Epidermal melanocyte (primary cell): ENCODE results near the gene GSG1L.
"Not testable (repeated sequence)": the region's sequence is repeated elsewhere in the genome, so short reads cannot be mapped to it uniquely, and the experiment has no call there.

Source experiments
- DNase-seq: peaks from one replicate; pipeline ENCODE4 v3.0.0; 2011; ENCODE audit warnings: low spot score; ENCODE audit not compliant: insufficient read length

GSG1L gene

DNA sequence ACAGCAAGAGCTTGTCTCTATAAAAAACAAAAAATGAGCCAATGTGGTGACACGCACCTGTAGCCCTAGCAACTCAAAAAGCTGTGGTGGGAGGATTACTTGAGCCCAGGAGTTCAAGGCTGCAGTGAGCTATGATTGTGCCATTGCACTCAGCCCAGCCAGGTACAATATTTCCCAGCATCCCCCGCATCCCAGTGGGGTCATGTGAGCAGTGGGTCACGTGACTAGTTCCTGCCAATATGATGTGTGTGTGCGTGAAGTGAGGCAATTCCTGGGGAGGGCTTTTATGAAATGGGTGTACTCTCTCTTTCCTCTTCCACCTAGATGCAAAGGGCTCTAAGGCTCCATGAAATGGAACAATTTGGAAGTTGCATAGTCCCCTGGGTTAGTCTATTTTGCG lies 81.3 kb downstream of the GSG1L start:
- no peak for DNase-seq

DNA sequence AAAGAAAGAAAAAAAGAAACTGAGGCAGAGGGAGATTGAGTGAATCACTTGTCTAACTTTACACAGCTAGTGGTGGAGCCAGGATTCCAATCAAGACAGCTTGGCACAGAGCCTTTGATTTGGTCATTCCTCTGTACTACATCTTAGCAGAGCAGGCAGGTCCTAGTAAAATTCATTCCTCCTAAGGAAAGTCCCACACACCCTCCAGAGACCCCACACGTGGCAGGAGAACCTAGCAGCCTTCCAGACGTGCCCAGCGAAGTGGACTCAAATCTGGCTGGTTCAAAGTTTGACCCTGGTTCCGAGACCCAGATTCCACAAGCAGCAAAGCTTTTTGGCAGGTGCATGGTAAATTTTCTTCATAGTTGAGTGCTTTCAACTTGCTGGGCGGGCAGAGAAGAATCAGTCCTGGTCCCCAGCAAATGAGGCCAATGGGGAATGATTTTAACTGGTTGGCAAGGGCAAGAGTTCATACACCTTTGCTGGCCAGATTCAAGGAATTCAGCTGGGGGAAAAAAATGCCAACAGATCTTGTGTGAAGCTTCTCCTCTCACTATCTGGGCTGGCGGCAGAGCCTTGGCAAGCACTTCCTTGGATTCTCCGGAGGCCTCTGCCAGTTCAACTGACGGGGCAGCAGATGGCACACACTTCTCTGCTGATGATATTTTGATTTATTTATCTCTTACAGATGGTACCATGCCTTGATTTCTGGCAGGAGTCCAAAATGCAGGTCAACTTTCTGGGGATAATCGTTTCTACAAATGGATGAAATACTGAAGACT lies 82.4 kb downstream of the GSG1L start:
- DNase-seq: no peak

DNA sequence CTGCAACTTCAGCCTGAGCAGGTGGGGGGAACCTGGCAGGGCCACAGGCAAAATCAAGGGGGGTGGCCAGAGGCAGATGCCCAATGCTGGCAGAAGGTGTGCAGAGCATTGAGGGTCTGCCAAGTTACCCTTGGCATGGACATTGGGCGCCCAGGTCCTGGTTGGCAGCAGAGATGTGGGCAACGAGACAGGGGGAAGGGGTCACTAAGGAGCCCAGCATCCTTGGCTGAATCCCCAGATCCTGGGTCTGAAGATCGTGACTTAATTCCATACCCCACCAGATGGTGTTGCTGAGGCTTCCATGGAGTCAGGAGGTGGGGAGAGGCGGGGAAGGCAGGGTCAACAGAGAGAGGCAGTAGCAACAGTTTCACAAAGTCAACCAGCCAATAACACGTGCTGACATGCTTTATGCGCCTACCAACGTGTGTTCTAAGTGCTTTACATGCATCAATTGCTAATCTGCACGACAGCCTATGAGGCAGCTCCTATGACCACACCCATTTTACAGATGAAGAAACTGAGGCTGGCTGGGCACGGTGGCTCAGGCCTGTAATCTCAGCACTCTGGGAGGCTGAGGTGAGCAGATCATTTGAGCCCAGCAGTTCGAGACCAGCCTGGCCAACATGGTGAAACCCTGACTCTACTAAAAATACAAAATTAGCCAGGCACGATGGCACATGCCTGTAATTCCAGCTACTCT lies 83.3 kb downstream of the GSG1L start:
- no peak for DNase-seq

GRCh38 chr16:27979668-27980067 lies 83.8 kb downstream of the GSG1L start:
- DNase-seq: not testable (repeated sequence)

- DNase-seq: no peak
Observed at GRCh38 chr16:27978876-27979275, 84.6 kb downstream of the GSG1L start.

GRCh38 chr16:27977966-27978365 lies 85.5 kb downstream of the GSG1L start:
- no peak for DNase-seq

DNA sequence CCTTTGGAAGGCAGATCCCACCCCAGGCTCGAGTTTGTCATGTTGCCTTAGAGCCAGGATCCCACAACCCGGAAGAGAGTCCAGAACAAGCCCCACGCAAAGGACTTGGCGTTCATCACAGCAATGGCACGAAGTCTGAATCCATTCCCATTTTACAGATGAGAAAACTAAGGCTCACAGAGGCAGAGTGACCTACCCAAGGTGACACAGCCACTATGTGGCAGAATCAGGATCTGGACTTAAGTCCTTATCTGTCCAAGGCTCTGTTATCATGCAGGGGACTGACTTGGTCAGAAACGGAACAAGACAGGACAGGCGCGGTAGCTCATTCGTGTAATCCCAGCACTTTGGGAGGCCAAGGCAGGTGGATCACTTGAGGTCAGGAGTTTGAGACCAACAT lies 86.5 kb downstream of the GSG1L start:
- no peak for DNase-seq

- DNase-seq: no peak
Observed at GRCh38 chr16:27974896-27975540, 88.5 kb downstream of the GSG1L start.

DNA sequence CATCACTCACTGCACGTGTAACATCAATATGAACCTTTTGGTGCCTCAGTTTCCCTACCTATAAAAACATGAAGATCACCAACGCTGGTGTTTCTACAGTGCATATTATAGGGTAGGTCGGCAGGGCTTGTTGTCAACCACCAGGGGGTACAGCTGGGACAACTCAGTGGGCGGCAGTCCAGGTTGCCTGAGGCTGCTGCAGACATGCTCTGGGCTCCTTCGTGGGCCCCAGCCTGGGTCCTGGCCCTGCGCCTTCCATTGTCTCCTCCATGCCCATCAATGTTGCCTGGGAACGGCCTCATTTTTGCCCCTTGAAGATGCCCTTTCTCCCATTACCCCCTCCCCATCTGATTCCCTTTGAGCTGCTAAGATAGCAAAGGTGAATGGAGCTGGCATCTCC lies 89.8 kb downstream of the GSG1L start:
- no peak for DNase-seq

DNA sequence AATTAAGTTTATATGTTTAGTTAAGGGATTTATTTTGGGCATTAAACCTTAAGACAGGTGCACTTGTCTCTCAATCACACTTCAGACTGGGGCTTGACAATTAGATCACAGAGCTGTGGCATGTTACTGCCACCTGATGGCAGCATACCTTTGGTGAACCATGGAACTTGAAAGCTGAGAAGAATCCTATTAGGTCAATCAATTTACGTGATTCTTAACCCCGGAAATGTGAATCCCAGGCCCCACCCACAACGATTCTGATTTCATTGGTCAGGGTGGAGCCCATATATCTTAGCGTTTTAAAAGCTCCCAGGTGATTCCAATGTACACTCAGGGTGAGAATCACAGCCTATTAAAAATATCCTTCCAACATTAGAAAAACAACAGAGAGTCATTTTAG lies 91.0 kb downstream of the GSG1L start:
- no peak for DNase-seq

DNA sequence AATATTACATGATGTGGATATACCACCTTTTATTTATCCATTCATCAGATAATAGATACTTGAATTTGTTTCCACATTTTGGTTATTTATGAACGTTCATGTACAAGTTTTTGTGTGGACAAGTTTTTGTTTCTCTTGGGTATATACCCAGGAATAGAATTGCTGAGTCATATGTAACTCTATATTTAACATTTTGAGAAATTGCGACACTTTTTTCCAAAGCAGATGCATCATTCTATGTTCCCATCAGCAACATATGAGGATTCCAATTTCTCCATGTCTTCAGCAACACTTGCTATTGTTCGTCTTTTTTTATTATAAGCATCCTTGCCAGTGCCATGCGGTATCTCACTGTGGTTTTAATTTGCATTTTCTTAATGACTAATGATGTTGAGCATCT lies 93.9 kb downstream of the GSG1L start:
- no peak for DNase-seq

- no peak for DNase-seq
Observed at GRCh38 chr16:27967169-27967568, 96.3 kb downstream of the GSG1L start.

- no peak for DNase-seq
Observed at GRCh38 chr16:27966756-27967155, 96.8 kb downstream of the GSG1L start.

DNA sequence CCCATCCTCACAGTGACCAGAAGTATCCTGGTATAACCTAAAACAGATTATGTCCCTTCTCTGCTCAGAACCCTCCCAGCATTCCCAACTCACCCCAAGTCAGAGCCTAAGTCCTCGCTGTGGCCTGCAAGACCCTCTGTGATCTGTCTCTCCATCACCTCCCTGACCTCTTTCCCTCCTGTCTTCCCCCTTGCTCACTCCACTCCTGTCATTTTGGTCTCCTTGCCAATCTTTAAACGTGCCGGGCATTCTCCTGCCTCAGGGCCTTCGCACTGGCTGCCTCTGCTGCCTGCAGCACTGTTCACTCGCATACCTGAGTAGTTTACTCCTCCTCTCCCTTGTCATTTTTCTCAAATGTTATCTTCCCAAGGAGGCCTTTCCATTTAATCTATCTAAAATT lies 97.7 kb downstream of the GSG1L start:
- DNase-seq: no peak

DNA sequence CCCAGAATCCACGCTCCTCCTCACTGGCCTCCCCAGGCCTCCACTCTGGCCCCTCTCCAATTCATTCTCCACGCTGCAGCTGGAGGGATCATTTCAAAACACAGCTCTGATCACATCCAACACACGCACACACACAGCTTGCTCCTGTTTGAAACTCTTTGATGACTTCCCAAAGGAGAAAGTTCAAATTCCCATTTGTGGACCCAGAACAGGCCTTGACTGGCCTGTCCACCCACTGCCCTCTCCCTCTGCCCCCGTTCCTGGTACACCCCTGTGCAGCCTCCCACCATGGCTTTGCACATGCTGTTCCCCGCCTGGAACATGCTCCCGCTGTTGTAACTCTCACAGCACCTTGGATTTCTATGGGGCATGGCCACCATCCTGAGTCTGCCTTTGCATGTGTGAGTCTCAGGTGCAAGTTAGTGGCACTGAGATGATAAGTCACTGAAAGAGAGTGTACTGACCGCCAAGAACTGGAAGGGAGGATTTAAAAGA lies 100.0 kb downstream of the GSG1L start:
- DNase-seq: no peak

DNA sequence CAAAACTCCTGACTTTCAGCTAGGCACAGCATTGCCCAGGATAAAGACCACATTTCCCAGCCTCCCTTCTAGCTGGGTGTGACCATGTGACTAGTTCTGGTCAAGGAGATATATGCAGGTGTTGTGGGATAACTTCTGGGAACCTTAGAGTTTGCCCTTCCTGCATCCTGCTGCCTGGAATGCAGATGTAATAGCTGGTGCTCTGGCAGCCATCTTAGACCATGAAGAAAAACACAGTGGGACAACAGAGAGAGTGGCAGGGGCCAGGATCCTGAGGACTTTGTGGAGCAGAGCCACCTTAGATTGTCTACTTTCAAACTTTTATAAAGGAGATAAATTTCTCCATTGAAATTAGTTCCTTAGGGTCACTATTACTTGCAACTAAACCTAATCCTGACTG lies 101.3 kb downstream of the GSG1L start:
- DNase-seq: no peak

- no peak for DNase-seq
Observed at GRCh38 chr16:27961296-27961620, 102.3 kb downstream of the GSG1L start.

DNA sequence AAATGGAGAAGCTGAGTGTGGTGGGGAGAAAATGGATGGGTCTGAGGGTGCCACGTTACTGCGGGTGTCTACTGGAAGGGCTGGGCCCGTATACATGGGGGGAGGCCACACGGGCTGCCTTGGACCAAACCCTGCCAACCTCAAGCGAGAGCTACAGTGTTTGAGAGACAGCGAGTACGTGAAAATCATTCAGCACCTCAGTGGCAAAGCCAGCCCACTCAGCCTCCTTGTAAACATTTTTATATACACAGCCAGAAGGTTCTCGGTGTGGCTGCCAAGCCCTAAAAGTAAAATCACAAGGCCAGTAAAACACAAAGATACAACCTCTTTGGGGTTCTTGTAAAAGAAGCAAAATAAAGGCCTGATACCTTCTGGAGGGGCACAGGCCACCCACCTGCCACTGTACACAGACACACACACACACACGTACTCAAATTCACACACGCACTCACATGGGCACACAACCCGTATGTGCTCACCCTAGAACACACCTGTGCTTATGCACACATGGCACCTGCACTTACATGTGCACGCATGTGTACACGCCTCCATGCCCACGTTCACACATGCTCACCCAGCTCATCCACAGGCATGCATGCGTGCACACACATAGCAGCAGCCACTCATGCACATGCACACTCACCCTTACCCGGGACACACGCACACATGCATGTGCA lies 102.8 kb downstream of the GSG1L start:
- DNase-seq: no peak

DNA sequence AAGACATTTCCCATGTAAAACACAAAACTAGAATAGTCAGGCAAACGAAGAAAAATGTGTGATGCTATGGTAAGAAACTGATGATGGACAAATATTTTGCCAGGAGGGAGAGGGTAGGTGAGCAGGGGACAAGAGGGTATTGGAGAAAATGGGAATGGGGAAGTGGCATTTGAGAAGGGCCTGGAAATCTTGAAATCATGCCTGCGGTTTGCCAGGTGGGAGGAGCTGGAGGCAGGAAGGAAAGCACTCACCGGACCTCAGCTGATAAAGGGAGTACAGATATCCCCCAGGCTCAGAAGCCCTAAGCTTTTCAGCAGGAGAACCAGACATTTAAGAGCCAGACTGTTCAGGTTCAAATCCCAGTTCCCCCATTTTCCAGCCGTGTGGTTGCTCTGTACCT lies 103.6 kb downstream of the GSG1L start:
- DNase-seq: no peak

- no peak for DNase-seq
Observed at GRCh38 chr16:27954191-27954590, 109.3 kb downstream of the GSG1L start.

GRCh38 chr16:27952811-27953210 lies 110.7 kb downstream of the GSG1L start:
- no peak for DNase-seq
